ENCODE data around the gene CHI3L1.

- TF ChIP-seq USF1 (IDR thresholded peaks at IDR 0.05) = no peak
- TF ChIP-seq MAX (IDR thresholded peaks at IDR 0.05) = no peak
- no peak for TF ChIP-seq CEBPB (IDR thresholded peaks at IDR 0.05)
- no peak for TF ChIP-seq EGR1 (IDR thresholded peaks at IDR 0.05)
- no peak for TF ChIP-seq EP300 (IDR thresholded peaks at IDR 0.05; ENCODE audit: borderline replicate concordance)
- TF ChIP-seq TAF1 (IDR thresholded peaks at IDR 0.05; ENCODE audit: low read depth) = no peak
- TF ChIP-seq NFIC (IDR thresholded peaks at IDR 0.05) = no peak
- TF ChIP-seq YY1 (IDR thresholded peaks at IDR 0.05; ENCODE audit: low read depth) = no peak
- TF ChIP-seq REST (IDR thresholded peaks at IDR 0.05; ENCODE audit: low read depth) = no peak
- no peak for TF ChIP-seq FOXM1 (IDR thresholded peaks at IDR 0.05; ENCODE audit: borderline replicate concordance, low read depth)
- TF ChIP-seq ZBTB7A (IDR thresholded peaks at IDR 0.05; ENCODE audit: low read depth) = no peak
- TF ChIP-seq CREB1 (IDR thresholded peaks at IDR 0.05; ENCODE audit: low read depth) = no peak
Observed at GRCh38 chr1:203210350-203210749, 23.8 kb upstream of the CHI3L1 start.
